Thoracic aorta (tissue), 2 donors: ENCODE results near the gene PLAGL1. TPM values are rescaled to one million over a fixed set of nuclear protein-coding genes. Genes with fewer than 3 reads are reported as not detected.

Source experiments
- ATAC-seq: fragments of 150-250 bp; one replicate; pipeline ENCODE4 v1.8.0; 2017; ENCODE audit warnings: low read depth; ENCODE audit not compliant: insufficient number of reproducible peaks, low FRiP score
- DNase-seq: peaks from one replicate; pipeline ENCODE4 v3.0.0-alpha.2; 2020; ENCODE audit warnings: low spot score
- H3K27ac ChIP-seq, 2 donors: fragments of 200-600 bp; sonication (generic); 1 replicate in 1 of 2; 2 replicates in 1 of 2; pipeline ENCODE4 v1.5.1; 2016; ENCODE audit warnings: mild to moderate bottlenecking in 2 of 2, moderate library complexity in 2 of 2
- H3K27me3 ChIP-seq: fragments of 200-600 bp; sonication (generic); replicated peaks from 2 replicates; pipeline ENCODE4 v1.6.0; 2016; ENCODE audit warnings: mild to moderate bottlenecking; ENCODE audit not compliant: insufficient read depth
- H3K36me3 ChIP-seq: fragments of 200-600 bp; sonication (generic); one replicate; pipeline ENCODE4 v1.5.1; 2016
- H3K4me1 ChIP-seq, 2 donors: fragments of 200-600 bp; sonication (generic); 1 replicate in 1 of 2; 2 replicates in 1 of 2; pipeline versions ENCODE4 v1.5.1 to v1.6.0; 2016; ENCODE audit warnings: low read depth in 2 of 2, mild to moderate bottlenecking in 1 of 2; ENCODE audit not compliant: control insufficient read depth in 1 of 2
- H3K4me3 ChIP-seq: fragments of 200-600 bp; sonication (generic); 2 replicates; pipeline ENCODE4 v1.5.1; 2016; ENCODE audit warnings: mild to moderate bottlenecking
- H3K9me3 ChIP-seq: fragments of 200-600 bp; sonication (generic); 2 replicates; pipeline ENCODE4 v1.5.1; 2016
- CTCF ChIP-seq: fragments of 200-600 bp; sonication (generic); IDR thresholded peaks from one replicate; pipeline ENCODE4 v1.5.1; 2019; ENCODE audit warnings: antibody characterized with exemption
- total RNA-seq, 2 donors: library from RNA; depleted of rRNA; stranded (reverse); fragments of >200 nt; gene quantifications; one replicate each; pipeline versions ENCODE4 v1.1.0 to v1.2.3, GENCODE V29; 2016

The PLAGL1 gene
- total RNA-seq, 2 donors from 2014 or later, result 33.6 to 74.7 TPM

DNA sequence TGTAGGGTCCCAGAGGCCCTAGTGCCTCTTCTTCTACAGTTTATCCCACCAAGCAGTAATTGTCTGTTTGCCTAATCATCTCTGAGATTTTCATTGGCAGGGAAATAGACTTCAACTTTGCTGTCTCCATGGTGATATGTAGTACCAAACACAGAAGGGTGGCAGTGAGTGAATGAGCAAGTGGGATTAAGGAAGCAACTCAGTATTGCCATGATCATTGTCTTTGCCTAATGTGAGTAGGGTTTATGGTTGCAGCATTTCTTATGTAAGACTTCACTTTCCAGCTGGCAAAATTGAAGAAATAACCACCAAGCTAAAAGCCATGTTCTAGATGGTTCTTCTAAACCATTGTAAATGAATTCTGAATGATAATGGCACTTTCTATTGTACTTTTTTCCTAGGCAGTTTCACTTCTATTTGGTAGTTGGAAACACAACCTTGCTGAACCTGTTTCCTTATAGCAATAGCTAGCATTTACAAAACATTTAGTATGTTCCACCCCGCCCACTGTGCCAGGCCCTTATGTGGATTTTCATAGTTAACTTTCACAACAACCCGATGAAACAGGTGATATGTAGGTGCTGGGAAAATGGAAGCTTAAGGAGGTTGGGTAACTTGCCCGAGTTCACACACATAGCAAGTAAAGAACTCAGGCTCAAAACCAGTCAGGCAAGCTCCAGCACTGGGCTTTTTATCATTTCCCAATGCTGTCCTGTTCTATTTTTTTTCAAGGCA is 111.8 kb downstream of the PLAGL1 start:
- Histone ChIP-seq H3K27me3 (no peaks in the 10 kb centered on the region), H3K4me1 (peaks cover 0 to 1% of the 10 kb centered on the region in 2 donors), H3K36me3 (no peaks in the 10 kb centered on the region), H3K27ac (no peak overlapping the region), H3K4me3 (no peak overlapping the region), H3K9me3 (no peaks in the 10 kb centered on the region)
- DNase-seq (no peak), ATAC-seq (no peak)
- TF ChIP-seq CTCF, result no peak

GRCh38 chr6:143894655-143895054 is 113.4 kb downstream of the PLAGL1 start:
- Histone ChIP-seq H3K9me3 (no peaks in the 10 kb centered on the region), H3K4me1 (no peaks in the 10 kb centered on the region), H3K27ac (no peak overlapping the region), H3K27me3 (no peaks in the 10 kb centered on the region), H3K4me3 (no peak overlapping the region), H3K36me3 (no peaks in the 10 kb centered on the region)
- no peak for TF ChIP-seq CTCF
- ATAC-seq (no peak), DNase-seq (no peak)

Other genes with a start within 250 kb of the PLAGL1 start
- 10 to 100 TPM in 1 of 2 donors, 1 to 10 TPM in 1; 3.7 to 18.3 TPM for gene LTV1, start 164.9 kb downstream of the PLAGL1 start, total RNA-seq
- not detected for gene ZC2HC1B, start 143.8 kb downstream of the PLAGL1 start, total RNA-seq
- 10 to 100 TPM; 92.6 to 95.7 TPM for gene SF3B5, start 87.3 kb upstream of the PLAGL1 start, total RNA-seq
- 10 to 100 TPM; 12.1 to 17.2 TPM for gene STX11, start 142.3 kb upstream of the PLAGL1 start, total RNA-seq